Endothelial cell of umbilical vein (primary cell): ENCODE results near the gene USP36. TPM values are rescaled to one million over a fixed set of nuclear protein-coding genes. Genes with fewer than 3 reads are reported as not detected.

Source experiments
- BruUV-seq: library from RNA; stranded (reverse); fragments of 400-500 nt; replicated peaks from 2 replicates; lab custom pipeline; 2021; lab: Mats Ljungman, UMichigan
- CTCF ChIA-PET: fragments of 300-600, 350-600 bp; sonication (Branson Sonifier 250); formaldehyde crosslinking; loops from one replicate; lab custom pipeline; 2021; ENCODE audit warnings: antibody characterized with exemption, inconsistent platforms; lab: Charles Lee
- POLR2A ChIA-PET: fragments of 300-600, 350-600 bp; sonication (Branson Sonifier 250); formaldehyde crosslinking; loops from one replicate; lab custom pipeline; 2021; ENCODE audit warnings: antibody characterized with exemption, inconsistent platforms; lab: Charles Lee
- DNase-seq: peaks from one replicate; pipeline ENCODE4 v3.0.0-alpha.2; 2011; ENCODE audit warnings: low read depth, low spot score
- FAIRE-seq: peaks from 2 replicates; lab custom pipeline; 2011; peaks lifted over from hg19 to GRCh38; lab: Jason Lieb, UNC
- H2AFZ ChIP-seq: 2 replicates; pipeline ENCODE4 v1.6.0; 2012; ENCODE audit warnings: low read depth, low read length, control low read depth, inconsistent platforms
- H3K27ac ChIP-seq: 2 replicates; pipeline ENCODE4 v1.5.1; 2011; ENCODE audit warnings: low read depth, mild to moderate bottlenecking, control low read depth, low read length, moderate library complexity; ENCODE audit not compliant: insufficient read depth
- H3K27me3 ChIP-seq, 2 experiments: 2 replicates each; pipeline versions ENCODE4 v1.6.0 to v1.6.1; 2011; ENCODE audit warnings: low read length in 2 of 2, mixed read lengths in 1 of 2; ENCODE audit not compliant: control insufficient read depth in 2 of 2, insufficient read depth in 2 of 2
- H3K36me3 ChIP-seq, 2 experiments: 2 replicates in 1 of 2; 3 replicates in 1 of 2; pipeline ENCODE4 v1.5.1; 2011; ENCODE audit warnings: low read length in 2 of 2, mild to moderate bottlenecking in 1 of 2, moderate library complexity in 1 of 2; ENCODE audit not compliant: control insufficient read depth in 2 of 2, insufficient read depth in 2 of 2; ENCODE audit errors: extremely low read depth in 1 of 2
- H3K4me1 ChIP-seq: 3 replicates; pipeline ENCODE4 v1.5.1; 2011; ENCODE audit warnings: mild to moderate bottlenecking, low read length; ENCODE audit not compliant: control insufficient read depth, insufficient read depth; ENCODE audit errors: extremely low read depth
- H3K4me2 ChIP-seq: 2 replicates; pipeline ENCODE4 v1.6.1; 2011; ENCODE audit warnings: low read length, control low read depth, mixed read lengths; ENCODE audit not compliant: insufficient read depth
- H3K4me3 ChIP-seq, 3 experiments: fragments of 200-600 bp in 1 of 3; sonication (generic), shearing (Covaris generic) in 1 of 3; replicated peaks in 1 of 3; 2 replicates each; pipeline ENCODE4 v1.5.1; 2011 to 2016; ENCODE audit warnings: control low read depth in 3 of 3, low read length in 3 of 3, mild to moderate bottlenecking in 2 of 3, inconsistent platforms in 1 of 3, low read depth in 1 of 3, moderate library complexity in 1 of 3; ENCODE audit not compliant: insufficient read depth in 1 of 3
- H3K79me2 ChIP-seq: 2 replicates; pipeline ENCODE4 v1.6.0; 2012; ENCODE audit warnings: low read length, inconsistent platforms; ENCODE audit not compliant: control insufficient read depth, insufficient read depth
- H3K9ac ChIP-seq: replicated peaks from 2 replicates; pipeline ENCODE3; 2011; ENCODE audit warnings: low read length, control low read depth; ENCODE audit not compliant: insufficient read depth; ENCODE audit errors: extremely low read depth
- H3K9me1 ChIP-seq: replicated peaks from 3 replicates; pipeline ENCODE4 v1.6.0; 2011; ENCODE audit warnings: mild to moderate bottlenecking, low read length; ENCODE audit not compliant: control insufficient read depth, insufficient read depth; ENCODE audit errors: extremely low read depth
- H3K9me3 ChIP-seq: replicated peaks from 2 replicates; pipeline ENCODE4 v1.5.1; 2012; ENCODE audit warnings: low read length, inconsistent platforms; ENCODE audit not compliant: control insufficient read depth, insufficient read depth
- H4K20me1 ChIP-seq: replicated peaks from 2 replicates; pipeline ENCODE3; 2011; ENCODE audit warnings: mild to moderate bottlenecking, low read length; ENCODE audit not compliant: control insufficient read depth, insufficient read depth; ENCODE audit errors: extremely low read depth
- CTCF ChIP-seq, 2 donors: IDR thresholded peaks; 1 replicate in 1 of 2; 2 replicates in 1 of 2; pipeline ENCODE4 v1.5.1; 2011; ENCODE audit warnings: low read length in 2 of 2, mild to moderate bottlenecking in 2 of 2, moderate library complexity in 2 of 2, control low read depth in 1 of 2, inconsistent platforms in 1 of 2, low read depth in 1 of 2; ENCODE audit not compliant: insufficient read depth in 1 of 2; ENCODE audit errors: extremely low read depth in 1 of 2
- EZH2 ChIP-seq: IDR thresholded peaks from 2 replicates; pipeline ENCODE4 v1.6.1; 2012; ENCODE audit warnings: borderline replicate concordance, low read depth, mild to moderate bottlenecking, moderate library complexity, low read length, inconsistent platforms; ENCODE audit not compliant: severe bottlenecking
- FOS ChIP-seq: IDR thresholded peaks from 2 replicates; pipeline ENCODE4 v1.6.1; 2011; ENCODE audit warnings: mild to moderate bottlenecking, low read length, moderate library complexity, borderline replicate concordance; ENCODE audit not compliant: insufficient read depth
- GATA2 ChIP-seq: IDR thresholded peaks from 2 replicates; pipeline ENCODE4 v1.7.0; 2011; ENCODE audit warnings: low read depth, mild to moderate bottlenecking, moderate library complexity, mixed read lengths, low read length; ENCODE audit not compliant: insufficient read length, insufficient read depth
- JUN ChIP-seq: IDR thresholded peaks from 2 replicates; pipeline ENCODE4 v1.6.1; 2011; ENCODE audit warnings: borderline replicate concordance, low read depth; ENCODE audit not compliant: insufficient read length, insufficient read depth
- MAX ChIP-seq: IDR thresholded peaks from 2 replicates; pipeline ENCODE4 v1.6.1; 2011; ENCODE audit not compliant: insufficient read depth, insufficient read length
- MYC ChIP-seq: IDR thresholded peaks from one replicate; pipeline ENCODE4 v1.6.1; 2011; ENCODE audit warnings: mild to moderate bottlenecking, low read depth, low read length
- POLR2A ChIP-seq: IDR thresholded peaks from 2 replicates; pipeline ENCODE4 v1.6.1; 2012; ENCODE audit warnings: low read depth, mild to moderate bottlenecking, control low read depth, low read length
- POLR2AphosphoS5 ChIP-seq: IDR thresholded peaks from 2 replicates; pipeline ENCODE4 v1.6.1; 2012; ENCODE audit warnings: low read depth, mild to moderate bottlenecking, control low read depth, low read length, moderate library complexity; ENCODE audit not compliant: insufficient read depth
- dilution Hi-C: fragments of 300-500 bp; cut with MboI; formaldehyde crosslinking; loops from one replicate; pipeline ENCODE4 v1.15.0; 2019; ENCODE audit warnings: low sequenced_read_pairs; ENCODE audit not compliant: extremely low pct_ligation_motif_present
- intact Hi-C: fragments of 100-400 bp; cut with micrococcal nuclease; formaldehyde crosslinking; loops from one replicate; pipeline ENCODE4 v1.10.0; 2022
- polyA plus RNA-seq, 4 experiments: library from polyadenylated mRNA; depleted of rRNA in 3 of 4; stranded (reverse) in 3 of 4; unstranded in 1 of 4; fragments of >200 nt; gene quantifications; 2 replicates each; pipeline versions ENCODE4 v1.2.1 to v1.2.3, GENCODE V29; 2011 to 2012; ENCODE audit warnings: missing spikeins in 1 of 4
- total RNA-seq: library from RNA; stranded (reverse); gene quantifications from 2 replicates; pipeline ENCODE4 v1.2.3, GENCODE V29; 2021

USP36 gene
- total and polyA plus RNA-seq, 2 donors (not counting 3 experiments of a cell fraction or from before 2014, with no cell fraction given) = 29.8 to 46.6 TPM

- Histone ChIP-seq H3K36me3 (peaks cover 21 to 38% of the 10 kb centered on the region in 2 experiments), H4K20me1 (no peaks in the 10 kb centered on the region), H3K9me3 (no peaks in the 10 kb centered on the region), H3K9ac (no peak overlapping the region), H3K4me1 (peaks cover 14% of the 10 kb centered on the region), H3K9me1 (no peaks in the 10 kb centered on the region), H3K4me3 (no peak overlapping the region), H3K4me2 (no peak overlapping the region), H3K27me3 (no peaks in the 10 kb centered on the region), H2AFZ (no peak overlapping the region), H3K27ac (no peak overlapping the region), H3K79me2 (peaks cover 31% of the 10 kb centered on the region)
- ChIA-PET POLR2A (no interaction called here), CTCF (no interaction called here)
- BruUV-seq = no TSS peak
- no peak for FAIRE-seq
- no peak for DNase-seq
- dilution Hi-C loops = no loop called here
- TF ChIP-seq MAX (no peak), EZH2 (no peak), CTCF (IDR thresholded peaks at IDR 0.05; ENCODE audit: extremely low read depth in 1 of 2, insufficient read depth in 1 of 2, low read depth in 1 of 2, low read length in 2 of 2) (no peak)
- intact Hi-C loops = no loop called here
Measured at GRCh38 chr17:78836420-78837021, 4.1 kb downstream of the USP36 start.

GRCh38 chr17:78834571-78834970 lies 6.0 kb downstream of the USP36 start:
- TF ChIP-seq GATA2 (no peak), MAX (no peak), POLR2AphosphoS5 (no peak), POLR2A (no peak), MYC (no peak), CTCF (IDR thresholded peaks at IDR 0.05; ENCODE audit: extremely low read depth in 1 of 2, insufficient read depth in 1 of 2, low read depth in 1 of 2, low read length in 2 of 2) (no peak), JUN (no peak), EZH2 (no peak), FOS (no peak)
- Histone ChIP-seq H3K9me1 (no peaks in the 10 kb centered on the region), H3K9me3 (no peaks in the 10 kb centered on the region), H3K9ac (no peak overlapping the region), H3K4me2 (no peak overlapping the region), H3K79me2 (peaks cover 32% of the 10 kb centered on the region), H3K36me3 (peaks cover 29 to 42% of the 10 kb centered on the region in 2 experiments), H3K4me3 (no peak overlapping the region), H3K27me3 (no peaks in the 10 kb centered on the region), H2AFZ (no peak overlapping the region), H4K20me1 (no peaks in the 10 kb centered on the region), H3K27ac (no peak overlapping the region), H3K4me1 (peaks cover 10% of the 10 kb centered on the region)
- no peak for DNase-seq
- no peak for FAIRE-seq
- no TSS peak for BruUV-seq
- dilution Hi-C loops (no loop called here), intact Hi-C loops (no loop called here)
- POLR2A ChIA-PET = no interaction called here
- CTCF ChIA-PET = no interaction called here
